GM19395 (cell line): ENCODE measurements around the gene ACTG1.

Experiments used
- ATAC-seq: cut with Tn5 transposase; IDR thresholded peaks from one replicate; pipeline ENCODE4 v1.9.1; 2021; ENCODE audit warnings: mild to moderate bottlenecking, moderate library complexity; ENCODE audit not compliant: unreplicated experiment

ACTG1 gene

GRCh38 chr17:81499601-81499970 lies 13.0 kb downstream of the ACTG1 start:
- no peak for ATAC-seq

GRCh38 chr17:81498953-81499600 lies 13.5 kb downstream of the ACTG1 start:
- ATAC-seq: no peak

GRCh38 chr17:81494626-81495377 lies 17.8 kb downstream of the ACTG1 start:
- ATAC-seq: no peak

GRCh38 chr17:81493198-81494038 lies 19.2 kb downstream of the ACTG1 start:
- no peak for ATAC-seq

GRCh38 chr17:81492706-81493105 lies 19.9 kb downstream of the ACTG1 start:
- ATAC-seq: no peak

GRCh38 chr17:81492202-81492601 lies 20.4 kb downstream of the ACTG1 start:
- no peak for ATAC-seq

GRCh38 chr17:81491761-81492160 lies 20.8 kb downstream of the ACTG1 start:
- no peak for ATAC-seq

- ATAC-seq: no peak
These were observed 21.4 kb downstream of the ACTG1 start for GRCh38 chr17:81491181-81491581.

GRCh38 chr17:81489998-81490992 lies 22.3 kb downstream of the ACTG1 start:
- ATAC-seq: no peak

GRCh38 chr17:81489012-81489997 lies 23.3 kb downstream of the ACTG1 start:
- no peak for ATAC-seq

- ATAC-seq: no peak
These were observed 24.2 kb downstream of the ACTG1 start for GRCh38 chr17:81488276-81488860.

- no peak for ATAC-seq
These were observed 24.9 kb downstream of the ACTG1 start for GRCh38 chr17:81487487-81488275.

GRCh38 chr17:81487089-81487486 lies 25.5 kb downstream of the ACTG1 start:
- ATAC-seq: no peak

GRCh38 chr17:81486199-81486810 lies 26.3 kb downstream of the ACTG1 start:
- ATAC-seq: no peak

GRCh38 chr17:81484195-81484979 lies 28.2 kb downstream of the ACTG1 start:
- no peak for ATAC-seq

GRCh38 chr17:81483862-81484194 lies 28.8 kb downstream of the ACTG1 start:
- no peak for ATAC-seq
